GM19035 (cell line): Measurements from ENCODE around the gene GUCA2B.

ENCODE experiments used
- ATAC-seq: cut with Tn5 transposase; IDR thresholded peaks from one replicate; pipeline ENCODE4 v1.9.1; 2021; ENCODE audit not compliant: unreplicated experiment

GUCA2B gene

DNA sequence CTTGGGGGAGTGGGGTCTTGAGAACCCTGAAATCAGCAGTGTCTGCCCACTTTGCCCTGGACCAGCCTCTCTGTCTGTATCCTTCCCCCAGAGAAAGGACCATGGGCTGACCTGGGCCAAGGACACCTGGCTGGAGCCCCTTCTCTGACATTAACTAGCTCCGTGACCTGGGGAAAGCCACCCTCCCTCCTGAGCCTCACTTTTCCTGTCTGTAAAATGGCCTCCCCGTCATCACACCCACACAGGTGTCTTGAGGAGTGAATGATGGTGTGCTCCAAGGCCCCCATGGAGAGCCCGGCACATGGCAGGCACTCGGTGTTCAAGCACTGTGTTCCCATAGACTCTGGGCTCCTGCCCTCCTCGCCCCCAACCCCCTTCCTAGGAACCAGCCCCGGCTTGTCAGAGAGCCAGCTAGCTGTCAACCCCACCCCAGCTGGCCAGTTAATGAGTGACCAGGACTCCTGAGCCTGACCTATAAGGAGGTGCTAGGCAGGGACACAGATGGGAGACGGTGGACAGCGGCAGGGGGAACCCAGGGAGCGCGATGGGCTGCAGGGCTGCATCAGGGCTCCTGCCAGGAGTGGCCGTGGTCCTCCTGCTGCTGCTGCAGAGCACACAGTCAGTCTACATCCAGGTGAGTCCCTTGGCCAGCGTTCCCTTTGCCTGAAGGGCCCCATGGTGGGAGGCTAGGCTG, at the start of gene GUCA2B:
Gene GUCA2B, plus strand, starts transcription at position 504 of the 694 bp plus-strand sequence. Its CDS starts 41 bp downstream, at position 545.
- no peak for ATAC-seq

- no peak for ATAC-seq
Observed at GRCh38 chr1:42105025-42105424, 48.2 kb upstream of the GUCA2B start.

- ATAC-seq = no peak
Observed at GRCh38 chr1:42108309-42108708, 44.9 kb upstream of the GUCA2B start.

- ATAC-seq = no peak
Observed at GRCh38 chr1:42109600-42109999, 43.6 kb upstream of the GUCA2B start.

DNA sequence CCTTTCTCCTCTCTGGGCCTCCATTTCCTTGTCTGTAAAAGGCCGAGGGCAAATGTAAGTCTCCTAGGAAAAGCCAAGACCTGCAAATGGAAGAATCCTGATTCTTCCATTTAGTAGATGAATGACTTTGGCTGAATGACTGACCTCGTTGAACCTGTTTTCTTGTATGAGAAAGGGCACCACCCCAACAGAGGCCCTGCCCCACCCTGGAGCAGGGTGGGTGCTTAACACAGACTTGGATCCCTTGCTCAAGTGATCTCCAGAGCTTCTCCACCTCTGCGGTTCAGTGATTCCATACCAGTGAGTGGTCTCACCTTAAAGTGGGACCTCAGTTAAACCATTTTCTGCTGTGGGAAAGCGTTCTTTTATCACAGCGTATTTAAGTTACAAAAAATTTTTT, 39.0 kb upstream of the GUCA2B start:
- no peak for ATAC-seq

- ATAC-seq = no peak
Observed at GRCh38 chr1:42117214-42117613, 36.0 kb upstream of the GUCA2B start.

DNA sequence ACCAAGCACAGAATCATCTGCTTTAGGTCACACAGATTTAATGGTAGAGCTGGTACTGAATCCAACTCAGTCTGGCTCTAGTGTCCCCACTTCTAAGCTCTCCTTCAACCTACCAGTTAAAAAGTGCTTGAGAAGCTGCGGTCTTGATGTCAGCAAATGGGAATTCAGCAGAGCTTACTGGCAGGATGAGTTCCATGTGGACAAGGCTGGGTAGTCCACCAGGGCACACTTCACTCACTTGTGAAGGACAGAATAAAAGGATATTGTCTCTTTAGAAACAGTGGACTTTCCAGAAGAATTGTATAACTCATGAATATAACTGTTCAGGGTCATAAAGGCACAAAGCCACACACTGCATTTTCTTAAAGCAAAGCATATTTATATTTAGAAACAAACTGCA, 35.1 kb upstream of the GUCA2B start:
- no peak for ATAC-seq

- ATAC-seq = no peak
Observed at GRCh38 chr1:42122408-42122807, 30.8 kb upstream of the GUCA2B start.

DNA sequence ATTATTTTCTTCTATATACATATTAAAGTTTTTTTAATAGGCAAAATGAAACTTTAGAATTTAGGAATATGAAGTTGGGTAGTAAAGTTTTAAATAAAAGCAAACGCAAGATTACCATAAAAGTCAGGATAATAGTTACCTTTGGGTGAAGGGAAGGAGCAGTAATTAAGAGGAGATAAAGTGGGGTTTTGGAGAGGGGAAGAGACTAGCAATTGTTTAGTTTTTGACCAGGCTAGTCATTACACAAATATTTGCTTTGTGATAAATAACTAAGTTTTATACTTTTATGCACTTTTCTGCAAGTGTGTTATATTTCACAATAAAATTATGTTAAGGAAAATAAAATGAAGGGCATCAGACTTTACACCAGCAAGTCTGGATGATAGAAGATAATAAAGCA, 27.7 kb upstream of the GUCA2B start:
- no peak for ATAC-seq

DNA sequence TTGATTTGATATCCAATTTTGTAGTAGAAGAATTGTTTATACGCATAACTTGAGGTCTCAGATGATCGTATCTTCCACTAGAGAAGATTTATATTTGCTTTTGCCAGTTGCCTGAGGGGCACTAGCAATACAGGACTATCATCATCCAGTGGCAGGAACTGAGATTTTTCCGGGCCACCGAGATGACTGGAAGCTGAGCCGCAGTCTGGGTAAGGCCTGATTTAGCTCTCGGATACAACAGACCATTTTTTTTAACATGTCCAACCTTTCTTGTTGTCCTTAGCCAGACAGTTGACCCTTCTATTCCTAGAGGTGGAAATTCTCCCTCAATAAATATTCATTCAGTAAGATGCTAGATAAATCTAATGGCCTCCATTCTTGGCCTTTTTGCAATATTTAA, 25.4 kb upstream of the GUCA2B start:
- ATAC-seq = no peak

GRCh38 chr1:42128499-42128898, 24.7 kb upstream of the GUCA2B start:
- no peak for ATAC-seq

DNA sequence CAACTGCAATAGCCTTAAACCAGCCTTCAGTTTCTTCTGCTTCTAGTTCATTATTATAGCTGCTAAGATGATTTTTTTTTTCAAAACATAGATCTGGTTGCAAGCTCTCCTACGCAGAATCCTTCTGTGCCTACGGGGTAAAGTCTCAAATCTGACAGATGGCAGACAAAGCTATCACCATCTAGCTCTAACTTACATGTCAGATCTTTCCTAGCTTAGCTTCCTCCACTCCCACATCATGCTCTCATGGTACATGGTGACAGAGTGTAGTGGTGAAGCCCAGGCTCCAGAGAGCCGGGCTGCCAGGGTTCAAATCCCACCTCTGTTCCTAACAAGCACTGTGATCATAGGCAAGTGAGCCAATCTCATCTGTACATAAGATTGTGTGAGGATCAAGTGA, 24.2 kb upstream of the GUCA2B start:
- no peak for ATAC-seq

DNA sequence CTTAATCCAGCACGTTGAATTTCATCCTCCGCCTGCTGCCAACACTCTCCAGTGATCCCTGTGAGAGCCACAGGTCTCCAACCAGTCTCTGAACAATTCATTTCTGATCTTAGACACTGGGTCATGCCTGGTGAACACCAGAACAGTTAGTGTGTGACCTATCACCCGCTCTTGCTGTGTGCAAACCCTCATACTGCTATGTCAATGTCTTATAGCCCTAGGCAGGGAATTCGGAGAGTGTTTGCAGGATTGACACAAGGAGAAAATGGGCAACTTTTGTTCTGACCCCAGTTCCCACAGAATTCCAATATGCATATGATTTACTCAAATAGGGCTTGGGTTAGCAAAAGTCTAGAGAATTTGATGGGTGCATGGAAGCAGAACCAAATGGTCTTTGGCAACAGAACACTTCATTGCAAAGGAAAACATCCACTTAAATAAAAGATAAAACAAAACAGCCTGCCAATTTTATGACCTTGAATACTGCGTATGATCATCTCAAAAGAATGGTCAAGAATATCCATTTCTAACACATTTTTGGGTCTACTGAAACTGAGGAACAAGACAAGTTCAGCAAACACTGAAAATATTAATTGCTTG, 23.0 kb upstream of the GUCA2B start:
- no peak for ATAC-seq

DNA sequence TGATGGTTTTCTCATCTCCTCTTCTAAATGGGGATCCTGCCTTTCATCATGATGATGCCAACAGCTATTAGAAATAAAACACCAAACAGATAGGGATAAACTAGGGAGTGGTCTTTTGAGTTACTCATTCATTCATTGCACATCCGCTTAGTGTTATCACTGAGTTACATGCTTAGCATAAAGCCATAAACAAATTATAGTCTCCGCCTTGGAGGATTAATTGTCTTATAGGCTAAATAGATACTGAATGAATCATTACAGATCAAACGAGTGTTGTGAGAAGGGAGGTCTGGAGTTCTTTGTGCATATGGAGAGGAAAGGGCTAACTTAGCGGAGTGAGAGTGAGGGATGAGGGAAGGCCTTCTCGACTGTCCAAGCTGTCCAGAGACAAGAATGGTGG, 19.8 kb upstream of the GUCA2B start:
- no peak for ATAC-seq

GRCh38 chr1:42133809-42134526, 19.2 kb upstream of the GUCA2B start:
- no peak for ATAC-seq

DNA sequence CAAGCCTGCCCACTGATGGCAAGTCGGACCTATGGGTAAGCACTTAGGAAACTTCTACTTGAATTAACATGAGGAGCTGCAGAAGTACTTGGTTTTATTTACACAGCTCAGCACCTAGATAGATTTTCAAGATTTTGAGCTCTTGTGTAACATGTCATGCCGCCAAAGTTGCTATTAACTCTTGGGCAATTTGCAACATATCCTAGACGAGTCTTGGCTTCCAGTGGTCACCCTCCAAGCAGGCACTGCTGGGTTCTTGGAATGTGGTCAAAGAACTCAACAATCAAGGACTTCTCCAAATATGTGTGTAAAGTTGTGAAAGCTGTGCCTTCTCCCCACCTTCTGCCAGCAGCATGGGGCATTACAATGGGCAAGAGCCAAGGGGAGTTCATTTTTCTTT, 17.8 kb upstream of the GUCA2B start:
- no peak for ATAC-seq

DNA sequence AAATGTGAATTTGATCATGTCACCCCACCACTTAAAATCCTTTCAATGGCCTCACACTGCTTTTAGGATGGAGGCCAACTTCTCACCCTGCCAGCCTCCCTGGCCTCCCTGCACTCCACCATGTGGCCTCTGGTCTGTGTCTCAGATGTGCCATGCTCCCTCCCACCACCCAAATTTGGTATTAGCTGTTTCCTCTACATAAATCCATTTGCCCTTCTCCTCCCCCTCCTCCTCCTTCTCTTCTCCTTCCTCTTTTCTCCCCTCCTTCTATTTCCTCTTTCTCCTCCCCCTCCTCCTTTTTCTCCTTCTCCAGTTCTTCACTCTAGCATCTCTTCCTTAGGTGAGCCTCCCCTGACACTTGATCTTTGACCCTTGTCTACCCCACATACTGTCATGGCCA, 16.7 kb upstream of the GUCA2B start:
- no peak for ATAC-seq

DNA sequence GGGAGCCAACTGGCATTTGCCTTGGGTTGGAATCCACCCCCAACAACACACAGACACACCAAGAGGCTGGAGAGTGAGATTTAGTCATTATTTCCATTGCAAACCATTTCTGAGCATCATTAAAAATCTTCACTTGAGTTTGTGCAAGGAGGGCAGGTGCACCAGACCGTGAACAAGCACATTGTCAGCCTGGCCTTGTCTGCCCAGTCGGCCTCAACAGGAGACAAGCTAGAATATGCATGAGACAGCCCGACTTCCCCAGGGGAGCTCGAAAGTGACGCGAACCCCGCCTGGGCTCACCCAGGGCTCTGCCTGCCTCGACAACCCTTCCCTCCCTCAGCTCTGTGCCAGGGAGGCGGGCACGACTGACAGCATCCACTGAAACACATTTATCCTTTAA, 15.4 kb upstream of the GUCA2B start:
- ATAC-seq = no peak

DNA sequence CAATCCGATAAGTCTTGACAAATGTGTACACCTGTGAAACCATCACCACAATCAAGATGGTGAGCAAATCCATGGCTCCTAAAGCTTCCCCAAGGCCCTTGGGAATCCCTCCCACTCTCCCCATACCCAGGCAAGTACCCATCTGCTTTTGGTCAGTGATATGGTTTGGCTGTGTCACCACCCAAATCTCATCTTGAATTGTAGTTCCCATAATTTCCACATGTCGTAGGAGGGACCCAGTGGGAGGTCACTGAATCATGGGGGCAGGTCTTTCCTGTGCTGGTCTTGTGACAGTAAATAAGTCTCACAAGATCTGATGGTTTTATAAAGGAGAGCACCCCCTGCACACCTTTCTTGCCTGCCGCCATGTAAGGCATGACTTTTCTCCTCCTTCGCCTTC, 14.6 kb upstream of the GUCA2B start:
- ATAC-seq = no peak

GRCh38 chr1:42139444-42139843, 13.8 kb upstream of the GUCA2B start:
- ATAC-seq = no peak

GRCh38 chr1:42140191-42140590, 13.0 kb upstream of the GUCA2B start:
- no peak for ATAC-seq

DNA sequence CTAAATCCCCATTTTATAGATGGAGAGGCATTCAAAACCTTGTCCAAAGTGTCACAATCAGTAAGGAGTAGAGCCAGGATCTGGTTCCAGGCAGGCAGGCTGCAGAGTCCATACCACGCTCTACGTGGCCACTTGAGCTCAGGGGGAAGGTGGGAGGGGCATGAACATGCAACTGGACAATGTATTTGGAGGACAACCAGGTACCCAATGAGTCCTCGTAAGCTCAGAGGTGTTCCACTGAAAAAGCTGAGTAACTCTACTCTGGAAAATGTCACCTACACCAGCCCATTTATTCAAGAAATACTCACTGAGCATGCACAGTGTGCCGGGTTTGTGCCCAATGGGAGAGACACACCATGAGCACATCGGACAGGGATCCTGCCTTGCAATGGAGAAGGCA, 11.2 kb upstream of the GUCA2B start:
- ATAC-seq = no peak
